Measurements from ENCODE around the gene OTULIN.

OTULIN gene

GRCh38 chr5:14726066-14726838 is 61.7 kb downstream of the OTULIN start:
- H3K4me1 Mint-ChIP-seq = peaks cover 12% of the 10 kb centered on the region
- H3K4me3 Mint-ChIP-seq = no peak overlapping the region
- H3K27me3 Mint-ChIP-seq (ENCODE audit: low read depth) = peaks cover 4% of the 10 kb centered on the region
- H3K36me3 Mint-ChIP-seq (ENCODE audit: low read depth) = no peaks in the 10 kb centered on the region
- H3K9me3 Mint-ChIP-seq = no peaks in the 10 kb centered on the region
- no peak for TF ChIP-seq CTCF (IDR thresholded peaks at IDR 0.05; ENCODE audit: unreplicated experiment in 3 of 3)
- no peak overlapping the region for H3K27ac Mint-ChIP-seq

- TF ChIP-seq CTCF (IDR thresholded peaks at IDR 0.05; ENCODE audit: unreplicated experiment in 3 of 3) = peak; percentile 97 to 99 (median 97)
- Mint-ChIP-seq H3K4me3 (no peak overlapping the region), H3K36me3 (ENCODE audit: low read depth) (peaks cover 4% of the 10 kb centered on the region), H3K4me1 (peaks cover 12% of the 10 kb centered on the region), H3K27me3 (ENCODE audit: low read depth) (peaks cover 4% of the 10 kb centered on the region), H3K27ac (peak overlapping the region in 2 of 3 experiments; percentile 27 to 32), H3K9me3 (no peaks in the 10 kb centered on the region)
Observed at GRCh38 chr5:14727428-14727865, 62.9 kb downstream of the OTULIN start.

GRCh38 chr5:14727928-14728458 is 63.5 kb downstream of the OTULIN start:
- no peak overlapping the region for H3K4me3 Mint-ChIP-seq
- H3K27me3 Mint-ChIP-seq (ENCODE audit: low read depth) = peaks cover 4% of the 10 kb centered on the region
- peaks cover 12% of the 10 kb centered on the region for H3K4me1 Mint-ChIP-seq
- no peak for TF ChIP-seq CTCF (IDR thresholded peaks at IDR 0.05; ENCODE audit: unreplicated experiment in 3 of 3)
- no peak overlapping the region for H3K27ac Mint-ChIP-seq
- H3K36me3 Mint-ChIP-seq (ENCODE audit: low read depth) = peaks cover 4% of the 10 kb centered on the region
- no peaks in the 10 kb centered on the region for H3K9me3 Mint-ChIP-seq

DNA sequence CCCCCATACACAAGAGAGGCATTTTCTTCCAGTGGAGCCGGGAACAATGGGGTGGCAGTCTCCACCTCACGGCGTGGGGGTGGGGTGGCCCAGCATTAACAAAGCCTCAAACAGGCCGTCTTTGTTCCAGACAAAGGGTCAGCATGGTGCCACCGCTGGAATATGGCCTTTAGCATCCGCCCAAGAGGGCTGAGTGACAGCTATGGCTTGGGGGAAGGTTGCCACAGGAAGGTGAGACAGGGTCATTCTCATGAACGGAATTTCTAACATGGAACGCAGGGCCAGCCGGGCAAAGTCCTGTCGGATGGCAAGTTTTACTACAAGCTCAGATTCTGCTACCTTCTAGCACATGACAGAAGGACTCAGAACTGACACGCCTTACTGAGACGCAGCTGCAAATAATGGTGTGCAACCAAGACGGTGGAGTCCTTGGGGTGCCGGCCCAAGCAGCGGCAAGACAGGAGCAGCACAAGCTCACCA is 64.0 kb downstream of the OTULIN start:
- TF ChIP-seq CTCF (IDR thresholded peaks at IDR 0.05; ENCODE audit: unreplicated experiment in 3 of 3) = no peak
- no peaks in the 10 kb centered on the region for H3K9me3 Mint-ChIP-seq
- peaks cover 12% of the 10 kb centered on the region for H3K4me1 Mint-ChIP-seq
- H3K36me3 Mint-ChIP-seq (ENCODE audit: low read depth) = peaks cover 4% of the 10 kb centered on the region
- H3K4me3 Mint-ChIP-seq = no peak overlapping the region
- H3K27me3 Mint-ChIP-seq (ENCODE audit: low read depth) = peaks cover 4% of the 10 kb centered on the region
- no peak overlapping the region for H3K27ac Mint-ChIP-seq

DNA sequence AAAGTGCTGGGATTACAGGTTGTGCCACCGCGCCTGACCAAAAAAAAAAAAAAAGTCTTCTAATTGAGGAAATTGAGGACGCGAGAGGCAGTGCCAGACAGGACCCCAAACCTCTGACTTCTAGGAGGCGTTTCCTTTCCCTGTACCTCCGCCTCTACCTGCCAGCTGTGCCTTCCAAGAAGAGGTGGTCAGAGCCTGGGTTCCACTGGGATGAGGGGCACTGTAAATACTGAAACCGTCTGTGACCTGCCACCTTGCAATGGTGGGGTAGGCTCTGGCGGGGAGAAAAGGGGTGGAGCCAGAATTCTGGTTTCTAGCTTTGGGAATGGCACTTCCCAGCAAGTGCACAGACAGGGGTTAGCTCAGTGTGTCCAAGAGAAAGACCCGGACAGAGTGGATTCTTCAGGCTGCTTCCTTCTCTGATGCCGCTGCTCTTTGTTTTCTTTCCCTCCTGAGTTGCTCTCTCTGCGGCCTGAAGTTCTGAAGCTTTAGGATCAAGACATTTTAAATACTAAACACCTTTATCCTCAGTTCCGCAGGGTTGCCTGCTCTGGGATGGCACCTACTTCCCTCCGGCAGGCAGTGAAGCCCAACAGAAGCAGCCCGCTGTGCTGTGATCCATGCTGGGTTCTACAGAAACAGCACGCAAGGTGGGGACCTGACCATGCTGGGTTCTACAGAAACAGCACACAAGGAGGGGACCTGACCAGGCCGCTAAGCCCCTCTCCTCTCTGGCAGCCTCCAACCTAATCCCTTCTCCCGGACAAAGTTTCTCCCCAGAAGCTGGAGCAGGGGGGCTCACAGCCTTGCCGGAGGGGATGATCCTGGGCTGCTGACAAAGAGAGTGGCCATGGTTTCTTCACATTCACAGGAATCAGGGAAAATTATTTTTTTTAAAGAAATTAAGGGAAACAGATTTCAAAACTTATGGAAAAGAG is 65.2 kb downstream of the OTULIN start:
- Mint-ChIP-seq H3K36me3 (ENCODE audit: low read depth) (peaks cover 9% of the 10 kb centered on the region), H3K27me3 (ENCODE audit: low read depth) (peaks cover 4% of the 10 kb centered on the region), H3K4me3 (no peak overlapping the region), H3K27ac (no peak overlapping the region), H3K9me3 (no peaks in the 10 kb centered on the region), H3K4me1 (peaks cover 12% of the 10 kb centered on the region)
- TF ChIP-seq CTCF (IDR thresholded peaks at IDR 0.05; ENCODE audit: unreplicated experiment in 3 of 3) = no peak

Data from nephron (organoid).